GM18508 (cell line): ENCODE data around the gene DNAJB5.

Experiments used
- ATAC-seq: cut with Tn5 transposase; IDR thresholded peaks from one replicate; pipeline ENCODE4 v1.9.1; 2021; ENCODE audit warnings: moderate number of reproducible peaks; ENCODE audit not compliant: insufficient read depth, unreplicated experiment

Gene DNAJB5

GRCh38 chr9:34983209-34983608, 6.3 kb upstream of the DNAJB5 start:
- ATAC-seq = no peak

- no peak for ATAC-seq
These were observed 5.5 kb upstream of the DNAJB5 start for GRCh38 chr9:34984049-34984448.

GRCh38 chr9:34985311-34985899, 4.1 kb upstream of the DNAJB5 start:
- ATAC-seq = no peak

- ATAC-seq = no peak
These were observed 3.0 kb upstream of the DNAJB5 start for GRCh38 chr9:34986540-34987047.

GRCh38 chr9:34987160-34987901, 2.2 kb upstream of the DNAJB5 start:
- ATAC-seq = no peak

- ATAC-seq = no peak
These were observed 1.1 kb upstream of the DNAJB5 start for GRCh38 chr9:34988218-34989002.

GRCh38 chr9:34989946-34990635, 546 bp downstream of the DNAJB5 start:
- ATAC-seq = no peak

- ATAC-seq = no peak
These were observed 1.5 kb downstream of the DNAJB5 start for GRCh38 chr9:34990908-34991606.

- no peak for ATAC-seq
These were observed 2.2 kb downstream of the DNAJB5 start for GRCh38 chr9:34991607-34992375.

- no peak for ATAC-seq
These were observed 2.9 kb downstream of the DNAJB5 start for GRCh38 chr9:34992376-34992951.

- no peak for ATAC-seq
These were observed 4.1 kb downstream of the DNAJB5 start for GRCh38 chr9:34993502-34994259.

GRCh38 chr9:34994260-34994899, 4.8 kb downstream of the DNAJB5 start:
- ATAC-seq = no peak

GRCh38 chr9:34994900-34995669, 5.5 kb downstream of the DNAJB5 start:
- ATAC-seq = no peak

GRCh38 chr9:34995670-34996060, 6.1 kb downstream of the DNAJB5 start:
- ATAC-seq = no peak

- no peak for ATAC-seq
These were observed 6.8 kb downstream of the DNAJB5 start for GRCh38 chr9:34996181-34996904.

GRCh38 chr9:34996905-34997279, 7.3 kb downstream of the DNAJB5 start:
- no peak for ATAC-seq
